SK-N-SH treated with all-trans-retinoic acid at 6 μM for 48 hours (cell line): ENCODE measurements around the gene ANKHD1.

Experiments used
- ATAC-seq: fragments of 200-7000 bp; cut with Tn5 transposase; 3 replicates; pipeline ENCODE4 v1.9.1; 2020; ENCODE audit warnings: mild to moderate bottlenecking, moderate library complexity
- ARNTL ChIP-seq: fragments of 450-650 bp; formaldehyde crosslinking; IDR thresholded peaks from 2 replicates; pipeline ENCODE4 v1.5.0; 2020; ENCODE audit warnings: low read depth, mild to moderate bottlenecking, moderate library complexity, borderline replicate concordance
- BACH2 ChIP-seq: fragments of 250-450 bp; sonication (Bioruptor Pico); IDR thresholded peaks from 2 replicates; pipeline ENCODE4 v1.9.0; 2021; ENCODE audit warnings: mild to moderate bottlenecking, borderline replicate concordance
- CSDC2 ChIP-seq: fragments of 250-450 bp; sonication (Bioruptor Pico); IDR thresholded peaks from 2 replicates; pipeline ENCODE4 v1.5.0; 2020; ENCODE audit warnings: mild to moderate bottlenecking, moderate library complexity
- CSRNP3 ChIP-seq: fragments of 250-450 bp; sonication (Bioruptor Pico); IDR thresholded peaks from 2 replicates; pipeline ENCODE4 v1.5.1; 2021; ENCODE audit warnings: mild to moderate bottlenecking, moderate library complexity
- ESRRG ChIP-seq: fragments of 250-450 bp; sonication (Bioruptor Pico); IDR thresholded peaks from 2 replicates; pipeline ENCODE4 v1.6.1; 2021; ENCODE audit warnings: mild to moderate bottlenecking
- GLIS3 ChIP-seq: fragments of 250-450 bp; sonication (Bioruptor Pico); IDR thresholded peaks from 2 replicates; pipeline ENCODE4 v1.5.0; 2020; ENCODE audit warnings: mild to moderate bottlenecking, moderate library complexity
- ISL1 ChIP-seq: fragments of 250-450 bp; sonication (Bioruptor Pico); IDR thresholded peaks from 2 replicates; pipeline ENCODE4 v2.1.2; 2022; ENCODE audit warnings: mild to moderate bottlenecking, moderate library complexity
- OSR1 ChIP-seq: fragments of 250-450 bp; sonication (Bioruptor Pico); IDR thresholded peaks from 2 replicates; pipeline ENCODE4 v1.8.0; 2022; ENCODE audit warnings: moderate library complexity, mild to moderate bottlenecking, inconsistent platforms
- PATZ1 ChIP-seq: fragments of 250-450 bp; sonication (Bioruptor Pico); IDR thresholded peaks from 2 replicates; pipeline ENCODE4 v1.8.0; 2020; ENCODE audit warnings: mild to moderate bottlenecking, moderate library complexity, borderline replicate concordance
- PPARA ChIP-seq: fragments of 250-450 bp; sonication (Bioruptor Pico); IDR thresholded peaks from 2 replicates; pipeline ENCODE4 v1.5.0; 2020; ENCODE audit warnings: mild to moderate bottlenecking, borderline replicate concordance
- RARB ChIP-seq: fragments of 250-450 bp; sonication (Bioruptor Pico); IDR thresholded peaks from 2 replicates; pipeline ENCODE4 v1.8.0; 2021; ENCODE audit warnings: mild to moderate bottlenecking, moderate library complexity
- SNAI2 ChIP-seq: fragments of 250-450 bp; sonication (Bioruptor Pico); IDR thresholded peaks from 2 replicates; pipeline ENCODE4 v1.5.0; 2020; ENCODE audit warnings: mild to moderate bottlenecking, moderate library complexity
- TCF4 ChIP-seq: fragments of 250-450 bp; sonication (Bioruptor Pico); IDR thresholded peaks from 2 replicates; pipeline ENCODE4 v1.8.0; 2021; ENCODE audit warnings: mild to moderate bottlenecking, moderate library complexity, borderline replicate concordance
- TOX ChIP-seq: fragments of 250-450 bp; sonication (Bioruptor Pico); IDR thresholded peaks from 2 replicates; pipeline ENCODE4 v1.8.0; 2021; ENCODE audit warnings: mild to moderate bottlenecking, moderate library complexity, borderline replicate concordance
- TSHZ2 ChIP-seq: fragments of 250-450 bp; sonication (Bioruptor Pico); IDR thresholded peaks from 2 replicates; pipeline ENCODE4 v1.5.0; 2020; ENCODE audit warnings: mild to moderate bottlenecking, moderate library complexity
- ZC3H10 ChIP-seq: fragments of 250-450 bp; sonication (Bioruptor Pico); IDR thresholded peaks from 2 replicates; pipeline ENCODE4 v1.5.1; 2021; ENCODE audit warnings: mild to moderate bottlenecking, moderate library complexity
- ZFP3 ChIP-seq: fragments of 250-450 bp; sonication (Bioruptor Pico); IDR thresholded peaks from 2 replicates; pipeline ENCODE4 v1.5.0; 2020; ENCODE audit warnings: mild to moderate bottlenecking, moderate library complexity
- ZFP30 ChIP-seq: fragments of 450-650 bp; formaldehyde crosslinking; IDR thresholded peaks from 2 replicates; pipeline ENCODE4 v1.5.0; 2022; ENCODE audit warnings: mild to moderate bottlenecking, moderate library complexity
- ZNF565 ChIP-seq: fragments of 450-650 bp; formaldehyde crosslinking; conservative IDR thresholded peaks from 2 replicates; pipeline ENCODE4 v1.5.0; 2020; ENCODE audit warnings: low read depth, mild to moderate bottlenecking, moderate library complexity
- ZNF70 ChIP-seq: fragments of 450-650 bp; formaldehyde crosslinking; IDR thresholded peaks from 2 replicates; pipeline ENCODE4 v1.5.0; 2020; ENCODE audit warnings: mild to moderate bottlenecking, moderate library complexity
- ZNF8 ChIP-seq: fragments of 450-650 bp; formaldehyde crosslinking; IDR thresholded peaks from 2 replicates; pipeline ENCODE4 v1.5.0; 2020; ENCODE audit warnings: mild to moderate bottlenecking, moderate library complexity
- TF ChIP-seq, protein P1 (sequence below): fragments of 250-450 bp; sonication (Bioruptor Pico); IDR thresholded peaks from 2 replicates; pipeline ENCODE4 v1.5.1; 2020; ENCODE audit warnings: low read depth, mild to moderate bottlenecking, moderate library complexity
- TF ChIP-seq, protein P2 (sequence below): fragments of 250-450 bp; sonication (Bioruptor Pico); IDR thresholded peaks from 2 replicates; pipeline ENCODE4 v1.8.0; 2021; ENCODE audit warnings: low read depth, mild to moderate bottlenecking, moderate library complexity, borderline replicate concordance

The ANKHD1 gene

DNA sequence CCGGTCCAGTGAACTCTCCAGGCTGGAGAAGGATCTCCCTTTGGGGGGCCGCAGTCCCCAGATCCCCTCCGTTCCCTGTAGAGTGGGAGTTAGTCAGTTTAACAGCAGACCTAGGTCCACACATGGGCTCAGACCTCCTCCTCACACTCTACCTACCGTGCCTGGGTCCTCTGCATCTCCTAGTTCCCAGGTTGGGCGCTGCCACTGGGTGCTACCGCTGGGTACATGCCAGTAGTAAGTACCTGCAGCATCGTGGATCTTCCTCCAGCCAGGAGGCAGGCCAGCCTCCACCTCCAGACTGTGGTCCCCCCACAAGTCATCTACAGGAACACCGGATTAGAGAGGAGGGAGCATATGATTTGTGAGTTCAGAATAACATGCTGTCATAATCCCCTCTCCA lies 162.0 kb downstream of the ANKHD1 start:
- TF ChIP-seq ZC3H10 (CRISPR knock-in tag), result no peak
- no peak for TF ChIP-seq PPARA (CRISPR knock-in tag)
- TF ChIP-seq RARB (CRISPR knock-in tag), result no peak
- TF ChIP-seq, protein P1, sequence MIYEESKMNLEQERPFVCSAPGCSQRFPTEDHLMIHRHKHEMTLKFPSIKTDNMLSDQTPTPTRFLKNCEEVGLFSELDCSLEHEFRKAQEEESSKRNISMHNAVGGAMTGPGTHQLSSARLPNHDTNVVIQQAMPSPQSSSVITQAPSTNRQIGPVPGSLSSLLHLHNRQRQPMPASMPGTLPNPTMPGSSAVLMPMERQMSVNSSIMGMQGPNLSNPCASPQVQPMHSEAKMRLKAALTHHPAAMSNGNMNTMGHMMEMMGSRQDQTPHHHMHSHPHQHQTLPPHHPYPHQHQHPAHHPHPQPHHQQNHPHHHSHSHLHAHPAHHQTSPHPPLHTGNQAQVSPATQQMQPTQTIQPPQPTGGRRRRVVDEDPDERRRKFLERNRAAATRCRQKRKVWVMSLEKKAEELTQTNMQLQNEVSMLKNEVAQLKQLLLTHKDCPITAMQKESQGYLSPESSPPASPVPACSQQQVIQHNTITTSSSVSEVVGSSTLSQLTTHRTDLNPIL, result no peak
- TF ChIP-seq OSR1 (CRISPR knock-in tag), result no peak
- TF ChIP-seq SNAI2, result no peak
- no peak for TF ChIP-seq TSHZ2 (CRISPR knock-in tag)
- TF ChIP-seq ESRRG (CRISPR knock-in tag), result no peak
- ATAC-seq, result no peak

GRCh38 chr5:140564196-140565023 lies 162.8 kb downstream of the ANKHD1 start, which contains the start of the genes APBB3 and SLC35A4:
Gene APBB3, minus strand, starts transcription at chr5:140564598. Its CDS starts 353 bp downstream, at chr5:140564245.
Gene SLC35A4, plus strand, starts transcription at chr5:140564828. Its CDS starts 2,342 bp downstream, at chr5:140567170.
- peak; percentile 94 for ATAC-seq
- no peak for TF ChIP-seq PPARA (CRISPR knock-in tag)
- no peak for TF ChIP-seq ESRRG (CRISPR knock-in tag)
- no peak for TF ChIP-seq ISL1
- no peak for TF ChIP-seq ZNF565 (CRISPR knock-in tag)
- TF ChIP-seq ARNTL (CRISPR knock-in tag), result no peak
- TF ChIP-seq ZC3H10 (CRISPR knock-in tag), result no peak
- TF ChIP-seq ZNF70, result no peak
- peak; percentile 97 for TF ChIP-seq TSHZ2 (CRISPR knock-in tag)
- peak; percentile 25; the same call in 1 of the 2 replicates for TF ChIP-seq OSR1 (CRISPR knock-in tag)
- TF ChIP-seq, protein P1, result peak; percentile 27; the same call in 1 of the 2 replicates
- TF ChIP-seq, protein P2, sequence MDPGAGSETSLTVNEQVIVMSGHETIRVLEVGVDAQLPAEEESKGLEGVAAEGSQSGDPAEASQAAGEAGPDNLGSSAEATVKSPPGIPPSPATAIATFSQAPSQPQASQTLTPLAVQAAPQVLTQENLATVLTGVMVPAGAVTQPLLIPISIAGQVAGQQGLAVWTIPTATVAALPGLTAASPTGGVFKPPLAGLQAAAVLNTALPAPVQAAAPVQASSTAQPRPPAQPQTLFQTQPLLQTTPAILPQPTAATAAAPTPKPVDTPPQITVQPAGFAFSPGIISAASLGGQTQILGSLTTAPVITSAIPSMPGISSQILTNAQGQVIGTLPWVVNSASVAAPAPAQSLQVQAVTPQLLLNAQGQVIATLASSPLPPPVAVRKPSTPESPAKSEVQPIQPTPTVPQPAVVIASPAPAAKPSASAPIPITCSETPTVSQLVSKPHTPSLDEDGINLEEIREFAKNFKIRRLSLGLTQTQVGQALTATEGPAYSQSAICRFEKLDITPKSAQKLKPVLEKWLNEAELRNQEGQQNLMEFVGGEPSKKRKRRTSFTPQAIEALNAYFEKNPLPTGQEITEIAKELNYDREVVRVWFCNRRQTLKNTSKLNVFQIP, result no peak
- no peak for TF ChIP-seq PATZ1 (CRISPR knock-in tag)
- no peak for TF ChIP-seq ZNF8
- no peak for TF ChIP-seq ZFP30 (CRISPR knock-in tag)
- peak; percentile 51; the same call in 1 of the 2 replicates for TF ChIP-seq TCF4
- no peak for TF ChIP-seq TOX (CRISPR knock-in tag)
- TF ChIP-seq RARB (CRISPR knock-in tag), result no peak
- peak; percentile 83; the same call in 1 of the 2 replicates for TF ChIP-seq SNAI2
- TF ChIP-seq CSRNP3 (CRISPR knock-in tag), result no peak
- TF ChIP-seq GLIS3 (CRISPR knock-in tag), result no peak
- TF ChIP-seq CSDC2, result peak; percentile 16; the same call in 1 of the 2 replicates
- TF ChIP-seq BACH2 (CRISPR knock-in tag), result no peak
- TF ChIP-seq ZFP3 (CRISPR knock-in tag), result peak; percentile 83
